ENCODE results near the gene EIF2A. TPM values are rescaled to one million over a fixed set of nuclear protein-coding genes. Genes with fewer than 3 reads are reported as not detected.
"Not testable (repeated sequence)": the region's sequence is repeated elsewhere in the genome, so short reads cannot be mapped to it uniquely, and the experiment has no call there.

The EIF2A gene
- total RNA-seq, 1 donor from 2014 or later = 68.9 TPM

GRCh38 chr3:150588027-150588830 is 41.6 kb downstream of the EIF2A start:
- intact Hi-C loops (cut with DNase I) = no loop called here
- peak; percentile 95 for ATAC-seq

GRCh38 chr3:150589759-150590158 is 43.2 kb downstream of the EIF2A start:
- intact Hi-C loops (cut with DNase I) = no loop called here
- DNase-seq (ENCODE audit: missing footprints) (no peak), ATAC-seq (no peak)

More at GRCh38 chr3:150588027-150588830, 41.6 kb downstream of the EIF2A start:
- DNase-seq (ENCODE audit: missing footprints) = peak; percentile 63

GRCh38 chr3:150594150-150594549 is 47.6 kb downstream of the EIF2A start:
- intact Hi-C loops (cut with DNase I) = no loop called here
- ATAC-seq = no peak
- DNase-seq (ENCODE audit: missing footprints) = no peak

GRCh38 chr3:150597646-150598045 is 51.1 kb downstream of the EIF2A start:
- intact Hi-C loops (cut with DNase I) = no loop called here
- DNase-seq (ENCODE audit: missing footprints) (no peak), ATAC-seq (no peak)

- intact Hi-C loops (cut with DNase I) = loop anchor here (5.0 kb wide), 1 partner anchor 103 kb away; the partner anchor contains the start of gene ERICH6
- ATAC-seq = no peak
Measured at GRCh38 chr3:150599611-150600297, 53.2 kb downstream of the EIF2A start.

GRCh38 chr3:150600647-150601530 is 54.3 kb downstream of the EIF2A start:
- ATAC-seq = not testable (repeated sequence)
- intact Hi-C loops (cut with DNase I) = loop anchor here (5.0 kb wide), 1 partner anchor 101 kb away; the partner anchor contains the start of gene ERICH6

More at GRCh38 chr3:150599611-150600297, 53.2 kb downstream of the EIF2A start:
- DNase-seq (ENCODE audit: missing footprints) = no peak

GRCh38 chr3:150602426-150603152 is 56.0 kb downstream of the EIF2A start:
- ATAC-seq (peak; percentile 2), DNase-seq (ENCODE audit: missing footprints) (no peak)
- intact Hi-C loops (cut with DNase I) = loop anchor here (1.0 to 5.0 kb wide), 3 partner anchors 56 to 161 kb away; partner anchors contain the start of genes EIF2A, ERICH6, SERP1 and SIAH2

More at GRCh38 chr3:150600647-150601530, 54.3 kb downstream of the EIF2A start:
- not testable (repeated sequence) for DNase-seq (ENCODE audit: missing footprints)

- DNase-seq (ENCODE audit: missing footprints) = peak; percentile 97
- ATAC-seq = peak; percentile 97
- intact Hi-C loops (cut with DNase I) = loop anchor here (1.0 to 5.0 kb wide), 3 partner anchors 57 to 160 kb away; partner anchors contain the start of genes EIF2A, ERICH6, SERP1 and SIAH2
Measured at GRCh38 chr3:150603153-150603979, 56.8 kb downstream of the EIF2A start, which contains the start of gene SELENOT. Gene SELENOT, plus strand, starts transcription at chr3:150603321. Its CDS starts 42 bp downstream, at chr3:150603363.

- DNase-seq (ENCODE audit: missing footprints) (no peak), ATAC-seq (no peak)
- intact Hi-C loops (cut with DNase I) = loop anchor here (1.0 to 5.0 kb wide), 3 partner anchors 58 to 159 kb away; partner anchors contain the start of genes EIF2A, ERICH6, SERP1 and SIAH2
Measured at GRCh38 chr3:150603980-150604319, 57.4 kb downstream of the EIF2A start.

- ATAC-seq (no peak), DNase-seq (ENCODE audit: missing footprints) (no peak)
- intact Hi-C loops (cut with DNase I) = no loop called here
Measured at GRCh38 chr3:150605998-150606641, 59.5 kb downstream of the EIF2A start.

GRCh38 chr3:150607267-150608065 is 60.9 kb downstream of the EIF2A start:
- ATAC-seq (no peak), DNase-seq (ENCODE audit: missing footprints) (no peak)
- intact Hi-C loops (cut with DNase I) = no loop called here

GRCh38 chr3:150609988-150610387 is 63.4 kb downstream of the EIF2A start:
- DNase-seq (ENCODE audit: missing footprints) (no peak), ATAC-seq (no peak)
- intact Hi-C loops (cut with DNase I) = no loop called here

- DNase-seq (ENCODE audit: missing footprints) = no peak
- no peak for ATAC-seq
- intact Hi-C loops (cut with DNase I) = no loop called here
Measured at GRCh38 chr3:150610785-150611184, 64.2 kb downstream of the EIF2A start.

- intact Hi-C loops (cut with DNase I) = no loop called here
- ATAC-seq (no peak), DNase-seq (ENCODE audit: missing footprints) (no peak)
Measured at GRCh38 chr3:150611666-150612065, 65.1 kb downstream of the EIF2A start.

- no peak for ATAC-seq
- intact Hi-C loops (cut with DNase I) = no loop called here
Measured at GRCh38 chr3:150612494-150612893, 65.9 kb downstream of the EIF2A start.

GRCh38 chr3:150613034-150613433 is 66.4 kb downstream of the EIF2A start:
- no peak for DNase-seq (ENCODE audit: missing footprints)
- intact Hi-C loops (cut with DNase I) = no loop called here
- no peak for ATAC-seq

More at GRCh38 chr3:150612494-150612893, 65.9 kb downstream of the EIF2A start:
- DNase-seq (ENCODE audit: missing footprints) = no peak

Measured in Right ventricle myocardium inferior (tissue), 1 donor.